Measurements from ENCODE around the gene PIK3R6.

Gene PIK3R6

GRCh38 chr17:8798176-8798845 lies 69.2 kb downstream of the PIK3R6 start:
- Histone ChIP-seq H3K36me3 (ENCODE audit: control insufficient read depth in 4 of 4, insufficient read depth in 4 of 4, low read length in 3 of 4) (peaks cover 0 to 12% (median 3%) of the 10 kb centered on the region in 4 experiments), H3K9me3 (ENCODE audit: control extremely low read depth in 1 of 5, control insufficient read depth in 4 of 5, insufficient read depth in 2 of 5, low read depth in 1 of 5, low read length in 4 of 5) (no peaks in the 10 kb centered on the region), H3K4me3 (ENCODE audit: control insufficient read depth in 1 of 7, extremely low read depth in 1 of 7, insufficient read depth in 4 of 7, low read depth in 2 of 7, low read length in 6 of 7) (no peak overlapping the region), H3K4me1 (ENCODE audit: control extremely low read depth in 1 of 4, control insufficient read depth in 4 of 4, insufficient read depth in 4 of 4, low read length in 3 of 4) (peaks cover 0 to 19% (median 10%) of the 10 kb centered on the region in 4 experiments), H3K27me3 (replicated peaks in 2 of 5; ENCODE audit: control insufficient read depth in 4 of 5, insufficient read depth in 5 of 5, low read length in 4 of 5) (no peaks in the 10 kb centered on the region), H3K27ac (ENCODE audit: insufficient read depth in 1 of 2, low read depth in 1 of 2, low read length in 2 of 2, poor library complexity in 1 of 2, severe bottlenecking in 2 of 2) (no peak overlapping the region)
- DNase-seq = no peak
- ChIA-PET POLR2A (interaction anchor here (0.5 kb wide), 1 partner anchor 466 kb away, joined by 3 read pairs; no protein-coding TSS in a partner anchor), CTCF (interaction anchor here (0.8 to 4.3 kb wide), 4 partner anchors 13 to 96 kb away, joined by 3 to 24 read pairs (median 3); no protein-coding TSS in a partner anchor)
- WGBS (ENCODE audit: insufficient coverage) = 97% methylated on average over 21 of the region's 23 CpGs

GRCh38 chr17:8797621-8798175 lies 69.8 kb downstream of the PIK3R6 start:
- WGBS (ENCODE audit: insufficient coverage) = 97% methylated on average over 14 of the region's 14 CpGs
- H3K27me3 ChIP-seq (replicated peaks in 2 of 5; ENCODE audit: control insufficient read depth in 4 of 5, insufficient read depth in 5 of 5, low read length in 4 of 5) = no peaks in the 10 kb centered on the region
- no peak overlapping the region for H3K27ac ChIP-seq (ENCODE audit: insufficient read depth in 1 of 2, low read depth in 1 of 2, low read length in 2 of 2, poor library complexity in 1 of 2, severe bottlenecking in 2 of 2)
- ChIA-PET POLR2A (no interaction called here), CTCF (interaction anchor here (0.7 to 4.3 kb wide), 5 partner anchors 10 to 97 kb away, joined by 3 to 24 read pairs (median 3); no protein-coding TSS in a partner anchor)
- no peak for DNase-seq
- peaks cover 0 to under 1% (median 0%) of the 10 kb centered on the region in 5 experiments for H3K9me3 ChIP-seq (ENCODE audit: control extremely low read depth in 1 of 5, control insufficient read depth in 4 of 5, insufficient read depth in 2 of 5, low read depth in 1 of 5, low read length in 4 of 5)
- H3K4me1 ChIP-seq (ENCODE audit: control extremely low read depth in 1 of 4, control insufficient read depth in 4 of 4, insufficient read depth in 4 of 4, low read length in 3 of 4) = peaks cover 0 to 19% (median 10%) of the 10 kb centered on the region in 4 experiments
- no peak overlapping the region for H3K4me3 ChIP-seq (ENCODE audit: control insufficient read depth in 1 of 7, extremely low read depth in 1 of 7, insufficient read depth in 4 of 7, low read depth in 2 of 7, low read length in 6 of 7)
- H3K36me3 ChIP-seq (ENCODE audit: control insufficient read depth in 4 of 4, insufficient read depth in 4 of 4, low read length in 3 of 4) = peaks cover 0 to 6% (median under 1%) of the 10 kb centered on the region in 4 experiments

GRCh38 chr17:8794636-8795035 lies 72.8 kb downstream of the PIK3R6 start:
- Histone ChIP-seq H3K4me3 (ENCODE audit: control insufficient read depth in 1 of 7, extremely low read depth in 1 of 7, insufficient read depth in 4 of 7, low read depth in 2 of 7, low read length in 6 of 7) (peak overlapping the region in 1 of 7 experiments; percentile 11), H3K27me3 (replicated peaks in 2 of 5; ENCODE audit: control insufficient read depth in 4 of 5, insufficient read depth in 5 of 5, low read length in 4 of 5) (no peaks in the 10 kb centered on the region), H3K36me3 (ENCODE audit: control insufficient read depth in 4 of 4, insufficient read depth in 4 of 4, low read length in 3 of 4) (no peaks in the 10 kb centered on the region), H3K9me3 (ENCODE audit: control extremely low read depth in 1 of 5, control insufficient read depth in 4 of 5, insufficient read depth in 2 of 5, low read depth in 1 of 5, low read length in 4 of 5) (peaks cover 0 to 9% (median 0%) of the 10 kb centered on the region in 5 experiments), H3K4me1 (ENCODE audit: control extremely low read depth in 1 of 4, control insufficient read depth in 4 of 4, insufficient read depth in 4 of 4, low read length in 3 of 4) (peaks cover 5 to 25% (median 14%) of the 10 kb centered on the region in 4 experiments), H3K27ac (ENCODE audit: insufficient read depth in 1 of 2, low read depth in 1 of 2, low read length in 2 of 2, poor library complexity in 1 of 2, severe bottlenecking in 2 of 2) (no peak overlapping the region)
- CTCF ChIA-PET = interaction anchor here (1.5 kb wide), 1 partner anchor 9 kb away, joined by 4 read pairs; no protein-coding TSS in a partner anchor
- POLR2A ChIA-PET = no interaction called here
- DNase-seq = no peak
- WGBS (ENCODE audit: insufficient coverage) = no CpG with 5 or more reads among the region's 7 CpGs

- Histone ChIP-seq H3K9me3 (ENCODE audit: control extremely low read depth in 1 of 5, control insufficient read depth in 4 of 5, insufficient read depth in 2 of 5, low read depth in 1 of 5, low read length in 4 of 5) (peaks cover 0 to 9% (median 0%) of the 10 kb centered on the region in 5 experiments), H3K4me1 (ENCODE audit: control extremely low read depth in 1 of 4, control insufficient read depth in 4 of 4, insufficient read depth in 4 of 4, low read length in 3 of 4) (peaks cover 5 to 22% (median 14%) of the 10 kb centered on the region in 4 experiments), H3K4me3 (ENCODE audit: control insufficient read depth in 1 of 7, extremely low read depth in 1 of 7, insufficient read depth in 4 of 7, low read depth in 2 of 7, low read length in 6 of 7) (no peak overlapping the region), H3K27ac (ENCODE audit: insufficient read depth in 1 of 2, low read depth in 1 of 2, low read length in 2 of 2, poor library complexity in 1 of 2, severe bottlenecking in 2 of 2) (no peak overlapping the region), H3K36me3 (ENCODE audit: control insufficient read depth in 4 of 4, insufficient read depth in 4 of 4, low read length in 3 of 4) (no peaks in the 10 kb centered on the region), H3K27me3 (replicated peaks in 2 of 5; ENCODE audit: control insufficient read depth in 4 of 5, insufficient read depth in 5 of 5, low read length in 4 of 5) (no peaks in the 10 kb centered on the region)
- CTCF ChIA-PET = interaction anchor here (1.5 kb wide), 1 partner anchor 8 kb away, joined by 4 read pairs; no protein-coding TSS in a partner anchor
- DNase-seq = peak in 1 of 3 donors; percentile 16
- POLR2A ChIA-PET = no interaction called here
- 71% methylated on average over 1 of the region's 2 CpGs for WGBS (ENCODE audit: insufficient coverage)
Observed at GRCh38 chr17:8793649-8794048, 73.8 kb downstream of the PIK3R6 start.

GRCh38 chr17:8792646-8793045 lies 74.8 kb downstream of the PIK3R6 start:
- H3K4me3 ChIP-seq (ENCODE audit: control insufficient read depth in 1 of 7, extremely low read depth in 1 of 7, insufficient read depth in 4 of 7, low read depth in 2 of 7, low read length in 6 of 7) = no peak overlapping the region
- H3K27ac ChIP-seq (ENCODE audit: insufficient read depth in 1 of 2, low read depth in 1 of 2, low read length in 2 of 2, poor library complexity in 1 of 2, severe bottlenecking in 2 of 2) = no peak overlapping the region
- no peaks in the 10 kb centered on the region for H3K27me3 ChIP-seq (replicated peaks in 2 of 5; ENCODE audit: control insufficient read depth in 4 of 5, insufficient read depth in 5 of 5, low read length in 4 of 5)
- CTCF ChIA-PET = interaction anchor here (0.7 to 1.2 kb wide), 3 partner anchors 12 to 188 kb away, joined by 3 to 4 read pairs (median 3); no protein-coding TSS in a partner anchor
- H3K4me1 ChIP-seq (ENCODE audit: control extremely low read depth in 1 of 4, control insufficient read depth in 4 of 4, insufficient read depth in 4 of 4, low read length in 3 of 4) = peaks cover 5 to 22% (median 14%) of the 10 kb centered on the region in 4 experiments
- POLR2A ChIA-PET = no interaction called here
- no peak for DNase-seq
- no CpG with 5 or more reads among the region's 6 CpGs for WGBS (ENCODE audit: insufficient coverage)
- H3K36me3 ChIP-seq (ENCODE audit: control insufficient read depth in 4 of 4, insufficient read depth in 4 of 4, low read length in 3 of 4) = no peaks in the 10 kb centered on the region
- peaks cover 0 to 9% (median 0%) of the 10 kb centered on the region in 5 experiments for H3K9me3 ChIP-seq (ENCODE audit: control extremely low read depth in 1 of 5, control insufficient read depth in 4 of 5, insufficient read depth in 2 of 5, low read depth in 1 of 5, low read length in 4 of 5)

- ChIA-PET CTCF (interaction anchor here (0.7 to 1.2 kb wide), 3 partner anchors 13 to 187 kb away, joined by 3 to 4 read pairs (median 3); no protein-coding TSS in a partner anchor), POLR2A (no interaction called here)
- 100% methylated on average over 2 of the region's 2 CpGs for WGBS (ENCODE audit: insufficient coverage)
Observed at GRCh38 chr17:8791910-8792270, 75.6 kb downstream of the PIK3R6 start.

More at GRCh38 chr17:8791910-8792270, 75.6 kb downstream of the PIK3R6 start:
- DNase-seq = peak in 2 of 3 donors; percentile 58 to 62
- Histone ChIP-seq H3K27me3 (replicated peaks in 2 of 5; ENCODE audit: control insufficient read depth in 4 of 5, insufficient read depth in 5 of 5, low read length in 4 of 5) (no peaks in the 10 kb centered on the region), H3K36me3 (ENCODE audit: control insufficient read depth in 4 of 4, insufficient read depth in 4 of 4, low read length in 3 of 4) (no peaks in the 10 kb centered on the region), H3K9me3 (ENCODE audit: control extremely low read depth in 1 of 5, control insufficient read depth in 4 of 5, insufficient read depth in 2 of 5, low read depth in 1 of 5, low read length in 4 of 5) (peaks cover 0 to 9% (median 0%) of the 10 kb centered on the region in 5 experiments), H3K4me1 (ENCODE audit: control extremely low read depth in 1 of 4, control insufficient read depth in 4 of 4, insufficient read depth in 4 of 4, low read length in 3 of 4) (peaks cover 5 to 22% (median 14%) of the 10 kb centered on the region in 4 experiments), H3K27ac (ENCODE audit: insufficient read depth in 1 of 2, low read depth in 1 of 2, low read length in 2 of 2, poor library complexity in 1 of 2, severe bottlenecking in 2 of 2) (no peak overlapping the region), H3K4me3 (ENCODE audit: control insufficient read depth in 1 of 7, extremely low read depth in 1 of 7, insufficient read depth in 4 of 7, low read depth in 2 of 7, low read length in 6 of 7) (no peak overlapping the region)
